OCI-LY1 (cell line): ENCODE data around the gene IGF2BP1.

Experiments used
- CTCF ChIP-seq: fragments of 200-600 bp; sonication (generic), shearing (Covaris generic); IDR thresholded peaks from 2 replicates; pipeline ENCODE4 v1.5.1; 2017; ENCODE audit warnings: mild to moderate bottlenecking, antibody characterized with exemption, low read length, moderate library complexity, mixed read lengths
- EZH2 ChIP-seq: fragments of 200-600 bp; sonication (generic), shearing (Covaris generic); IDR thresholded peaks from 2 replicates; pipeline ENCODE4 v1.8.0; 2017; ENCODE audit warnings: borderline replicate concordance, mixed run types, mild to moderate bottlenecking, antibody characterized with exemption, low read length, moderate library complexity, mixed read lengths

- TF ChIP-seq CTCF = no peak
- TF ChIP-seq EZH2 = no peak
Observed at GRCh38 chr17:49079840-49080663, 82.9 kb downstream of the IGF2BP1 start.
